OCI-LY3 (cell line): ENCODE results near the gene SPATA12.

ENCODE experiments used
- H2AFZ ChIP-seq: fragments of 200-600, 300-600 bp; shearing (Covaris generic); 2 replicates; pipeline ENCODE4 v1.6.0; 2014; ENCODE audit warnings: antibody characterized with exemption, low read depth, low read length
- H3K27ac ChIP-seq: fragments of 200-600, 300-600 bp; sonication (generic); 2 replicates; pipeline ENCODE4 v1.5.1; 2014; ENCODE audit warnings: mild to moderate bottlenecking, low read length, moderate library complexity, mixed read lengths
- H3K27me3 ChIP-seq: fragments of 200-600, 300-600 bp; sonication (generic); 2 replicates; pipeline ENCODE4 v1.6.1; 2014; ENCODE audit warnings: low read depth, low read length, mixed read lengths
- H3K36me3 ChIP-seq: fragments of 200-600, 300-600 bp; sonication (generic); replicated peaks from 2 replicates; pipeline ENCODE3; 2014; ENCODE audit warnings: low read depth, low read length, mixed read lengths
- H3K4me1 ChIP-seq: fragments of 300-600, 200-600 bp; sonication (generic); 2 replicates; pipeline ENCODE4 v1.6.1; 2014; ENCODE audit warnings: low read length, mixed read lengths
- H3K4me2 ChIP-seq: fragments of 200-600, 300-600 bp; sonication (generic); 2 replicates; pipeline ENCODE4 v1.6.1; 2014; ENCODE audit warnings: low read length, mixed read lengths
- H3K4me3 ChIP-seq: fragments of 300-600, 200-600 bp; sonication (generic); 2 replicates; pipeline ENCODE4 v1.5.1; 2014; ENCODE audit warnings: antibody characterized with exemption, mild to moderate bottlenecking, low read length, moderate library complexity
- H3K79me2 ChIP-seq: fragments of 300-600, 200-600 bp; shearing (Covaris generic); 2 replicates; pipeline ENCODE4 v1.6.1; 2014; ENCODE audit warnings: mild to moderate bottlenecking, low read length, mixed read lengths
- H3K9ac ChIP-seq: fragments of 300-600, 200-600 bp; shearing (Covaris generic); 2 replicates; pipeline ENCODE4 v1.6.0; 2014; ENCODE audit warnings: mild to moderate bottlenecking, low read length, moderate library complexity
- H3K9me3 ChIP-seq: fragments of 200-600, 300-600 bp; shearing (Covaris generic); 2 replicates; pipeline ENCODE4 v1.6.1; 2014; ENCODE audit warnings: low read length, mixed read lengths; ENCODE audit not compliant: insufficient read depth
- H4K20me1 ChIP-seq: fragments of 200-600, 300-600 bp; sonication (generic); 2 replicates; pipeline ENCODE4 v1.6.1; 2016; ENCODE audit warnings: low read length, mixed read lengths; ENCODE audit not compliant: insufficient read depth
- CTCF ChIP-seq: fragments of 200-600, 300-600 bp; sonication (generic); IDR thresholded peaks from 2 replicates; pipeline ENCODE4 v1.5.1; 2014; ENCODE audit warnings: antibody characterized with exemption, low read length, low read depth
- EZH2phosphoT487 ChIP-seq: fragments of 200-600 bp; shearing (Covaris generic); IDR thresholded peaks from 2 replicates; pipeline ENCODE4 v1.6.1; 2018; ENCODE audit warnings: antibody characterized with exemption, mixed run types, low read depth

The SPATA12 gene

GRCh38 chr3:57076422-57076951 lies 16.0 kb downstream of the SPATA12 start:
- Histone ChIP-seq H3K9me3 (no peaks in the 10 kb centered on the region), H3K4me1 (peaks cover 12% of the 10 kb centered on the region), H4K20me1 (no peaks in the 10 kb centered on the region), H3K4me3 (no peak overlapping the region), H3K36me3 (no peaks in the 10 kb centered on the region), H3K4me2 (no peak overlapping the region), H3K79me2 (no peaks in the 10 kb centered on the region), H2AFZ (no peak overlapping the region), H3K27me3 (peaks cover 24% of the 10 kb centered on the region), H3K27ac (no peak overlapping the region), H3K9ac (no peak overlapping the region)
- TF ChIP-seq CTCF: no peak
- no peak for TF ChIP-seq EZH2phosphoT487

GRCh38 chr3:57077630-57078343 lies 17.3 kb downstream of the SPATA12 start:
- Histone ChIP-seq H4K20me1 (no peaks in the 10 kb centered on the region), H3K4me3 (peak overlapping the region; percentile 89), H3K4me2 (peak overlapping the region; percentile 78), H3K9me3 (no peaks in the 10 kb centered on the region), H2AFZ (no peak overlapping the region), H3K4me1 (peaks cover 12% of the 10 kb centered on the region), H3K27ac (no peak overlapping the region), H3K9ac (peak overlapping the region; percentile 80; the same call in 1 of the 2 replicates), H3K79me2 (no peaks in the 10 kb centered on the region), H3K36me3 (no peaks in the 10 kb centered on the region), H3K27me3 (peaks cover 24% of the 10 kb centered on the region)
- TF ChIP-seq EZH2phosphoT487: no peak
- no peak for TF ChIP-seq CTCF

- Histone ChIP-seq H3K27ac (no peak overlapping the region), H2AFZ (peak overlapping the region; percentile 82; the same call in 1 of the 2 replicates), H3K4me2 (peak overlapping the region; percentile 78), H3K27me3 (peaks cover 24% of the 10 kb centered on the region), H4K20me1 (no peaks in the 10 kb centered on the region), H3K9ac (peak overlapping the region; percentile 80), H3K9me3 (no peaks in the 10 kb centered on the region), H3K79me2 (no peaks in the 10 kb centered on the region), H3K4me3 (peak overlapping the region; percentile 89), H3K4me1 (peaks cover 12% of the 10 kb centered on the region), H3K36me3 (no peaks in the 10 kb centered on the region)
- TF ChIP-seq EZH2phosphoT487 (no peak), CTCF (no peak)
These were observed 17.8 kb downstream of the SPATA12 start for GRCh38 chr3:57078344-57078634.

GRCh38 chr3:57078635-57079473 lies 18.4 kb downstream of the SPATA12 start:
- no peaks in the 10 kb centered on the region for H3K9me3 ChIP-seq
- H3K36me3 ChIP-seq: no peaks in the 10 kb centered on the region
- TF ChIP-seq EZH2phosphoT487 (no peak), CTCF (peak; percentile 51)
- H3K4me1 ChIP-seq: peaks cover 12% of the 10 kb centered on the region
- peaks cover 24% of the 10 kb centered on the region for H3K27me3 ChIP-seq
- H3K4me2 ChIP-seq: peak overlapping the region; percentile 78
- peak overlapping the region; percentile 80 for H3K9ac ChIP-seq
- no peak overlapping the region for H3K27ac ChIP-seq
- H4K20me1 ChIP-seq: no peaks in the 10 kb centered on the region
- H2AFZ ChIP-seq: peak overlapping the region; percentile 82; the same call in 1 of the 2 replicates
- H3K79me2 ChIP-seq: no peaks in the 10 kb centered on the region
- peak overlapping the region; percentile 89 for H3K4me3 ChIP-seq
